GM19238 (cell line): Measurements from ENCODE around the gene USHBP1.
A peak's percentile ranks its signal among the peaks of the same experiment; 100 is the strongest.

Experiments used
- DNase-seq: peaks from one replicate; pipeline ENCODE4 v3.0.0; 2011; ENCODE audit warnings: low spot score; ENCODE audit not compliant: insufficient read length

Gene USHBP1

GRCh38 chr19:17214508-17215126 is 49.9 kb downstream of the USHBP1 start:
- DNase-seq = no peak

GRCh38 chr19:17213334-17213733 is 51.2 kb downstream of the USHBP1 start:
- no peak for DNase-seq

- DNase-seq = no peak
Observed at GRCh38 chr19:17211547-17212446, 52.7 kb downstream of the USHBP1 start.

GRCh38 chr19:17210296-17210695 is 54.2 kb downstream of the USHBP1 start:
- no peak for DNase-seq

- DNase-seq = peak; percentile 49
Observed at GRCh38 chr19:17209126-17210036, 55.2 kb downstream of the USHBP1 start.

GRCh38 chr19:17206736-17207581 is 57.6 kb downstream of the USHBP1 start:
- no peak for DNase-seq

GRCh38 chr19:17205237-17206140 is 59.1 kb downstream of the USHBP1 start:
- peak; percentile 56 for DNase-seq

GRCh38 chr19:17202713-17203112 is 61.8 kb downstream of the USHBP1 start:
- DNase-seq = no peak

GRCh38 chr19:17202249-17202648 is 62.3 kb downstream of the USHBP1 start:
- DNase-seq = no peak

GRCh38 chr19:17200408-17201079 is 64.0 kb downstream of the USHBP1 start:
- DNase-seq = no peak
